Lower leg skin (tissue), 3 donors: ENCODE measurements around the gene ANKRD6.

Source experiments
- CTCF ChIP-seq, 3 donors: fragments of 450-650 bp; IDR thresholded peaks; one replicate each; pipeline ENCODE4 v1.5.1; 2016; ENCODE audit warnings: antibody characterized with exemption in 3 of 3, mild to moderate bottlenecking in 3 of 3, moderate library complexity in 2 of 3
- POLR2A ChIP-seq, 2 donors: fragments of 450-650 bp; IDR thresholded peaks; one replicate each; pipeline ENCODE4 v1.6.1; 2016 to 2017; ENCODE audit warnings: antibody characterized with exemption in 2 of 2, mild to moderate bottlenecking in 1 of 2, moderate library complexity in 1 of 2

- TF ChIP-seq CTCF (IDR thresholded peaks at IDR 0.05) = no peak
- TF ChIP-seq POLR2A (IDR thresholded peaks at IDR 0.05) = no peak
Observed at GRCh38 chr6:89485320-89485719, 52.4 kb downstream of the ANKRD6 start.
